Suprapubic skin (tissue), 4 donors: ENCODE data around the gene RPTOR. TPM values are rescaled to one million over a fixed set of nuclear protein-coding genes. Genes with fewer than 3 reads are reported as not detected.

Source experiments
- DNase-seq, 2 donors: peaks; one replicate each; pipeline ENCODE4 v3.0.0-alpha.2; 2019; ENCODE audit warnings: low spot score in 2 of 2
- H3K27ac ChIP-seq: fragments of 200-600 bp; sonication (generic); one replicate; pipeline ENCODE4 v1.5.1; 2019
- H3K27me3 ChIP-seq: fragments of 200-600 bp; sonication (generic); one replicate; pipeline ENCODE4 v1.5.1; 2019
- H3K36me3 ChIP-seq: fragments of 200-600 bp; sonication (generic); one replicate; pipeline ENCODE4 v1.5.1; 2019
- H3K4me1 ChIP-seq: fragments of 200-600 bp; sonication (generic); one replicate; pipeline ENCODE4 v1.5.1; 2019
- H3K4me3 ChIP-seq: fragments of 200-600 bp; sonication (generic); one replicate; pipeline ENCODE4 v1.5.1; 2019; ENCODE audit warnings: mild to moderate bottlenecking
- H3K9me3 ChIP-seq: fragments of 200-600 bp; sonication (generic); one replicate; pipeline ENCODE4 v1.5.1; 2019
- EP300 ChIP-seq: sonication (generic); formaldehyde crosslinking; IDR thresholded peaks from one replicate; pipeline ENCODE4 v1.6.1; 2017; ENCODE audit warnings: antibody characterized with exemption
- POLR2A ChIP-seq, 2 donors: fragments of 450-650 bp; IDR thresholded peaks; one replicate each; pipeline ENCODE4 v1.6.1; 2017; ENCODE audit warnings: antibody characterized with exemption in 2 of 2, mild to moderate bottlenecking in 2 of 2, moderate library complexity in 2 of 2
- POLR2AphosphoS5 ChIP-seq, 3 donors: sonication (generic); formaldehyde crosslinking; IDR thresholded peaks; one replicate each; pipeline ENCODE4 v1.6.1; 2017; ENCODE audit warnings: antibody characterized with exemption in 3 of 3
- WGBS: methylation state at CpG from one replicate; pipeline ENCODE4 v1.1.5; 2018; 5-methylcytosine and 5-hydroxymethylcytosine counted together
- total RNA-seq, 4 donors: library from RNA; depleted of rRNA; stranded (reverse); fragments of >200 nt; gene quantifications; one replicate each; pipeline ENCODE4 v1.1.0, GENCODE V29; 2016
- TF ChIP-seq, protein P1 (sequence below), 2 donors: fragments of 200-600 bp in 1 of 2; fragments of 450-650 bp in 1 of 2; sonication (generic) in 1 of 2; IDR thresholded peaks; one replicate each; pipeline ENCODE4 v1.5.1; 2016 to 2019; ENCODE audit warnings: antibody characterized with exemption in 2 of 2, mild to moderate bottlenecking in 1 of 2, moderate library complexity in 1 of 2

RPTOR gene
- total RNA-seq, 4 donors from 2014 or later: 45.8 to 84.6 (median 53.0) TPM

DNA sequence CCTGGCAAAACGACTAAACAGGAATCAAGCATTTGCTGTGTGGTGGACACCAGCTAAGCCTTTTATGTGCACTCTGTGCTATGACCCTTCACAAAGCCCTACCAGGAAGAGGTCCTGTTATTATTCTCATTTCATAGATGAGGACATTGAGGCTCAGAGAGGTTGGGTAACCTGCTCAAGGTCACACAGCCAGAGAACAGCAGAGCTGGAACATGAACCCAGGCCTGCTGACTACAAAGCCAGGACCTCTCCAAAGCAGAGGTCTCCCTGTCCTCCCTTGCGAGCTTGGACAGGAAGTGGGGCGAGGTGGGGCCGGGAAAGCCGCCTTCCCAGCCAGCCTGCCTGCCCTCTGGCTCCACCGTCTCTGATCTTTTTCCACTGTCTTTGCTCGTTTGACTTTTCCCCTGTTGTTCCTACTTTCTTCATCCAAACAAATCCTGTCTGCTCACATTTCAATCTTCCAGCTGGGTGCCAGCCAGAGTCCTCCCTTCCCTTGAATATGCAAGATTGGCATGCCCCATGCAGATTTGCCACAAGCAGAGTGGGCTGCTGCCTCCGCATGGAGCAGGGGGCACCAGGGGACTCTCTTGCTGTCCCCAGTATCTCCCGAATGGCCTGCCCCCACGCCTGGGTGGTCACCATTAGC lies 23.7 kb upstream of the RPTOR start:
- Histone ChIP-seq H3K27ac (no peak overlapping the region), H3K27me3 (peaks cover 13% of the 10 kb centered on the region), H3K36me3 (no peaks in the 10 kb centered on the region), H3K9me3 (no peaks in the 10 kb centered on the region), H3K4me1 (no peaks in the 10 kb centered on the region), H3K4me3 (no peak overlapping the region)
- WGBS: 47% methylated on average over 10 of the region's 10 CpGs
- TF ChIP-seq POLR2AphosphoS5 (IDR thresholded peaks at IDR 0.05): no peak
- no peak for TF ChIP-seq POLR2A (IDR thresholded peaks at IDR 0.05)
- TF ChIP-seq, protein P1, sequence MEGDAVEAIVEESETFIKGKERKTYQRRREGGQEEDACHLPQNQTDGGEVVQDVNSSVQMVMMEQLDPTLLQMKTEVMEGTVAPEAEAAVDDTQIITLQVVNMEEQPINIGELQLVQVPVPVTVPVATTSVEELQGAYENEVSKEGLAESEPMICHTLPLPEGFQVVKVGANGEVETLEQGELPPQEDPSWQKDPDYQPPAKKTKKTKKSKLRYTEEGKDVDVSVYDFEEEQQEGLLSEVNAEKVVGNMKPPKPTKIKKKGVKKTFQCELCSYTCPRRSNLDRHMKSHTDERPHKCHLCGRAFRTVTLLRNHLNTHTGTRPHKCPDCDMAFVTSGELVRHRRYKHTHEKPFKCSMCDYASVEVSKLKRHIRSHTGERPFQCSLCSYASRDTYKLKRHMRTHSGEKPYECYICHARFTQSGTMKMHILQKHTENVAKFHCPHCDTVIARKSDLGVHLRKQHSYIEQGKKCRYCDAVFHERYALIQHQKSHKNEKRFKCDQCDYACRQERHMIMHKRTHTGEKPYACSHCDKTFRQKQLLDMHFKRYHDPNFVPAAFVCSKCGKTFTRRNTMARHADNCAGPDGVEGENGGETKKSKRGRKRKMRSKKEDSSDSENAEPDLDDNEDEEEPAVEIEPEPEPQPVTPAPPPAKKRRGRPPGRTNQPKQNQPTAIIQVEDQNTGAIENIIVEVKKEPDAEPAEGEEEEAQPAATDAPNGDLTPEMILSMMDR (IDR thresholded peaks at IDR 0.05): no peak
- no peak for TF ChIP-seq EP300
- DNase-seq: no peak

- H3K9me3 ChIP-seq: no peaks in the 10 kb centered on the region
- no peaks in the 10 kb centered on the region for H3K4me1 ChIP-seq
- no peak for TF ChIP-seq POLR2AphosphoS5 (IDR thresholded peaks at IDR 0.05)
- no peak for TF ChIP-seq EP300
- TF ChIP-seq, protein P1 (IDR thresholded peaks at IDR 0.05): no peak
- TF ChIP-seq POLR2A (IDR thresholded peaks at IDR 0.05): no peak
- H3K36me3 ChIP-seq: no peaks in the 10 kb centered on the region
- H3K27me3 ChIP-seq: peaks cover 27% of the 10 kb centered on the region
- 73% methylated on average over 8 of the region's 12 CpGs for WGBS
- H3K27ac ChIP-seq: no peak overlapping the region
- no peak overlapping the region for H3K4me3 ChIP-seq
- no peak for DNase-seq
Observed at GRCh38 chr17:80523054-80523744, 21.4 kb upstream of the RPTOR start.

DNA sequence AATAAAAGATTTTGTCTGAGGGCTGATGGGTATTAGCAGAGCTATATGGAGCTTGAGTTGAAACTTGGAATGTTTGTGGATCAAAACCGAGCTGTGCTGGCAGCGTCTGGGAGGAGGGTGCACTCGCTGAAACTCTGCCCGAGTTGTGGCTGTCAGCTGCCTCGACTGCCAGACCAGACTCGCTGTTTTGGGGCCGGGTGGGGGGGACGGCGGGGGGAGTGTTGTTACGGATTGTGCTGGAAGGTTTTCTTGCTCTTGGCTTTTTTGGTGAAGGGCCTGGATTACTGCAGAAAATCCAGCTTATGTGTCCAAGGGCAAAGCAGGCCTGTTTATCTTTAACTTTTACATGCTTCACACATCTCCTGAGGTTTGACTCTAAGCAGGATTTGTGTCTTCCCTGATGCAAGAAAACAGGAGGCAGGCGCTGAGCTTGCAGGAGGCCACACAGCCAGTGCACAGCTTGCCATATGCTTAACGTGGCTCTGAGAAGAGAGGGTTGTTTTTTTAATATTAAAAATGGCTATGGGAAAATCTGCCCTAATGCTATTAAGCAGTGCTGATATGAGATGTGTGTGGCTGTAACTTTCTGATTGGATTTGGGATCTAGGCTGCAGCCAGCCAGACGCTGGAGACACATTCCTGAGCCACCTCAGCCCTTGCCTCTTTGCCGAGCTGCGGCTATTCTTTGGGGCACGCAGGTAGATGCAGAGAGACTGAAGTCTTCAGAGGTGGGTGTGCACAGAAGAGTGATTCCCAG lies 20.5 kb upstream of the RPTOR start:
- H3K36me3 ChIP-seq: no peaks in the 10 kb centered on the region
- H3K4me1 ChIP-seq: no peaks in the 10 kb centered on the region
- H3K27ac ChIP-seq: no peak overlapping the region
- no peak for TF ChIP-seq EP300
- no peak for TF ChIP-seq POLR2AphosphoS5 (IDR thresholded peaks at IDR 0.05)
- TF ChIP-seq, protein P1 (IDR thresholded peaks at IDR 0.05): no peak
- TF ChIP-seq POLR2A (IDR thresholded peaks at IDR 0.05): no peak
- H3K9me3 ChIP-seq: no peaks in the 10 kb centered on the region
- DNase-seq: no peak
- H3K27me3 ChIP-seq: peaks cover 33% of the 10 kb centered on the region
- H3K4me3 ChIP-seq: no peak overlapping the region
- WGBS: 41% methylated on average over 16 of the region's 16 CpGs

GRCh38 chr17:80526116-80526910 lies 18.3 kb upstream of the RPTOR start:
- Histone ChIP-seq H3K36me3 (no peaks in the 10 kb centered on the region), H3K4me1 (no peaks in the 10 kb centered on the region), H3K9me3 (no peaks in the 10 kb centered on the region), H3K4me3 (no peak overlapping the region), H3K27me3 (peaks cover 39% of the 10 kb centered on the region), H3K27ac (no peak overlapping the region)
- no peak for DNase-seq
- TF ChIP-seq, protein P1 (IDR thresholded peaks at IDR 0.05): no peak
- TF ChIP-seq EP300 (no peak), POLR2AphosphoS5 (IDR thresholded peaks at IDR 0.05) (no peak), POLR2A (IDR thresholded peaks at IDR 0.05) (no peak)
- 49% methylated on average over 26 of the region's 28 CpGs for WGBS
